Bronchial epithelial cell (primary cell): ENCODE data around the gene KAZN. TPM values are rescaled to one million over a fixed set of nuclear protein-coding genes. Genes with fewer than 3 reads are reported as not detected.

Source experiments
- DNase-seq: peaks from one replicate; pipeline ENCODE4 v3.0.0-alpha.2; 2010; ENCODE audit warnings: low read depth
- FAIRE-seq: peaks from 2 replicates; lab custom pipeline; 2011; peaks lifted over from hg19 to GRCh38; lab: Jason Lieb, UNC
- H3K27me3 ChIP-seq: 2 replicates; pipeline ENCODE4 v1.5.1; 2011; ENCODE audit warnings: low read length; ENCODE audit not compliant: control insufficient read depth, insufficient read depth
- H3K36me3 ChIP-seq: 2 replicates; pipeline ENCODE4 v1.5.1; 2011; ENCODE audit warnings: low read length; ENCODE audit not compliant: control insufficient read depth, insufficient read depth
- H3K4me3 ChIP-seq: 2 replicates; pipeline ENCODE4 v1.5.1; 2011; ENCODE audit warnings: mild to moderate bottlenecking, low read depth, low read length, control low read depth
- CTCF ChIP-seq: IDR thresholded peaks from 2 replicates; pipeline ENCODE4 v1.5.1; 2011; ENCODE audit warnings: mild to moderate bottlenecking, moderate library complexity, low read length, control low read depth, inconsistent platforms; ENCODE audit not compliant: insufficient read depth, severe bottlenecking
- total RNA-seq: library from RNA; depleted of rRNA; stranded (reverse); fragments of >200 nt; gene quantifications from 2 replicates; pipeline ENCODE4 v1.2.1, GENCODE V29; 2014

KAZN gene
- total RNA-seq, 1 donor from 2014 or later, result 4.7 TPM

GRCh38 chr1:15102646-15103045, 504.2 kb downstream of the KAZN start:
- Histone ChIP-seq H3K27me3 (no peaks in the 10 kb centered on the region), H3K4me3 (no peak overlapping the region), H3K36me3 (no peaks in the 10 kb centered on the region)
- FAIRE-seq (no peak), DNase-seq (no peak)
- no peak for TF ChIP-seq CTCF

GRCh38 chr1:15103211-15103610, 504.7 kb downstream of the KAZN start:
- no peak overlapping the region for H3K4me3 ChIP-seq
- FAIRE-seq, result no peak

GRCh38 chr1:15103906-15104305, 505.4 kb downstream of the KAZN start:
- Histone ChIP-seq H3K27me3 (no peaks in the 10 kb centered on the region), H3K36me3 (no peaks in the 10 kb centered on the region), H3K4me3 (no peak overlapping the region)
- TF ChIP-seq CTCF, result no peak
- FAIRE-seq, result no peak
- no peak for DNase-seq

More at GRCh38 chr1:15103211-15103610, 504.7 kb downstream of the KAZN start:
- Histone ChIP-seq H3K27me3 (no peaks in the 10 kb centered on the region), H3K36me3 (no peaks in the 10 kb centered on the region)
- no peak for DNase-seq
- TF ChIP-seq CTCF, result no peak

- no peaks in the 10 kb centered on the region for H3K27me3 ChIP-seq
- H3K4me3 ChIP-seq, result no peak overlapping the region
- no peaks in the 10 kb centered on the region for H3K36me3 ChIP-seq
- FAIRE-seq, result no peak
- no peak for TF ChIP-seq CTCF
- no peak for DNase-seq
Observed at GRCh38 chr1:15104768-15105167, 506.3 kb downstream of the KAZN start.

- Histone ChIP-seq H3K27me3 (no peaks in the 10 kb centered on the region), H3K36me3 (no peaks in the 10 kb centered on the region), H3K4me3 (no peak overlapping the region)
- FAIRE-seq, result peak; percentile 68
- no peak for TF ChIP-seq CTCF
- peak; percentile 15 for DNase-seq
Observed at GRCh38 chr1:15106608-15107007, 508.1 kb downstream of the KAZN start.

GRCh38 chr1:15107058-15107687, 508.7 kb downstream of the KAZN start:
- no peak for TF ChIP-seq CTCF
- Histone ChIP-seq H3K27me3 (no peaks in the 10 kb centered on the region), H3K36me3 (no peaks in the 10 kb centered on the region), H3K4me3 (no peak overlapping the region)
- FAIRE-seq (no peak), DNase-seq (no peak)
